Caki2 (cell line): ENCODE measurements around the gene HDAC10. TPM values are rescaled to one million over a fixed set of nuclear protein-coding genes. Genes with fewer than 3 reads are reported as not detected.

ENCODE experiments used
- DNase-seq: peaks from one replicate; pipeline ENCODE4 v3.0.0-alpha.2; 2015; ENCODE audit warnings: low read depth
- in situ Hi-C: cut with HindIII; loops from 2 replicates; pipeline ENCODE4 v1.10.0; 2016; ENCODE audit warnings: low sequenced_read_pairs, low pct_unique_long_range_greater_than_20kb, mixed read lengths
- total RNA-seq: library from RNA; depleted of rRNA; stranded (reverse); fragments of >200 nt; shearing (Covaris generic); gene quantifications from 2 replicates; pipeline ENCODE4 v1.2.3, GENCODE V29; 2014; ENCODE audit warnings: low replicate concordance; rRNA removed

HDAC10 gene
- total RNA-seq, result 18.9 and 34.0 TPM in 2 replicates

- in situ Hi-C loops, result no loop called here
- DNase-seq, result peak; percentile 84
These were observed at the start of gene HDAC10 for GRCh38 chr22:50250555-50251476. Gene HDAC10, minus strand, starts transcription at chr22:50251265. Its CDS starts 233 bp downstream, at chr22:50251032.

- DNase-seq, result no peak
- in situ Hi-C loops, result no loop called here
These were observed 49.7 kb upstream of the HDAC10 start for GRCh38 chr22:50300620-50301257.

- in situ Hi-C loops, result no loop called here
- no peak for DNase-seq
These were observed 48.9 kb upstream of the HDAC10 start for GRCh38 chr22:50299785-50300619.

GRCh38 chr22:50298937-50299784 is 48.1 kb upstream of the HDAC10 start:
- no peak for DNase-seq
- in situ Hi-C loops, result no loop called here

GRCh38 chr22:50298266-50298637 is 47.2 kb upstream of the HDAC10 start:
- in situ Hi-C loops, result no loop called here
- DNase-seq, result no peak

GRCh38 chr22:50297510-50298265 is 46.6 kb upstream of the HDAC10 start:
- in situ Hi-C loops, result no loop called here
- DNase-seq, result no peak

GRCh38 chr22:50296658-50297490 is 45.8 kb upstream of the HDAC10 start:
- in situ Hi-C loops, result no loop called here
- no peak for DNase-seq

- DNase-seq, result no peak
- in situ Hi-C loops, result no loop called here
These were observed 43.2 kb upstream of the HDAC10 start for GRCh38 chr22:50294319-50294656.

- in situ Hi-C loops, result no loop called here
- DNase-seq, result peak; percentile 77
These were observed 42.6 kb upstream of the HDAC10 start for GRCh38 chr22:50293441-50294318.

- in situ Hi-C loops, result no loop called here
- peak; percentile 54 for DNase-seq
These were observed 41.8 kb upstream of the HDAC10 start for GRCh38 chr22:50292643-50293440.

GRCh38 chr22:50289942-50290630 is 39.0 kb upstream of the HDAC10 start:
- no peak for DNase-seq
- in situ Hi-C loops, result no loop called here

- in situ Hi-C loops, result no loop called here
- no peak for DNase-seq
These were observed 38.3 kb upstream of the HDAC10 start for GRCh38 chr22:50289151-50289941.

- in situ Hi-C loops, result no loop called here
- DNase-seq, result no peak
These were observed 36.7 kb upstream of the HDAC10 start for GRCh38 chr22:50287731-50288130.
